HG02981 (cell line): Measurements from ENCODE around the gene IFNAR2.
A peak's percentile ranks its signal among the peaks of the same experiment; 100 is the strongest.
"Not testable (repeated sequence)": the region's sequence is repeated elsewhere in the genome, so short reads cannot be mapped to it uniquely, and the experiment has no call there.

Source experiments
- ATAC-seq: cut with Tn5 transposase; IDR thresholded peaks from one replicate; pipeline ENCODE4 v1.9.1; 2021; ENCODE audit warnings: mild to moderate bottlenecking, moderate library complexity; ENCODE audit not compliant: unreplicated experiment

IFNAR2 gene

DNA sequence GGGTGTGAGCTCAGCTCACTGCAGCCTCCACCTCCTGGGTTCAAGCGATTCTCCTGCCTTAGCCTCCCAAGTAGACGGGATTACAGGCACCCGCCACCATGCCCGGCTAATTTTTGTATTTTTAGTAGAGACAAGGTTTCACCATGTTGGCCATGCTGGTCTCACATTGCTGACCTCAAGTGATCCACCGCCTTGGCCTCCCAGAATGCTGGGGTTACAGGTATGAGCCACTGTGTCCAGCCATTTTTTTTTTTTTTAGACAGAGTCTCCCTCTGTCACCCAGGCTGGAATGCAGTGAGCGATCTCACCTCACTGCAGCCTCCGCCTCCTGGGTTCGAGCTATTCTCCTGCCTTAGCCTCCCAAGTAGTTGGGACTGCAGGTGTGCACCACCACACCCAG is 13.1 kb downstream of the IFNAR2 start:
- not testable (repeated sequence) for ATAC-seq

DNA sequence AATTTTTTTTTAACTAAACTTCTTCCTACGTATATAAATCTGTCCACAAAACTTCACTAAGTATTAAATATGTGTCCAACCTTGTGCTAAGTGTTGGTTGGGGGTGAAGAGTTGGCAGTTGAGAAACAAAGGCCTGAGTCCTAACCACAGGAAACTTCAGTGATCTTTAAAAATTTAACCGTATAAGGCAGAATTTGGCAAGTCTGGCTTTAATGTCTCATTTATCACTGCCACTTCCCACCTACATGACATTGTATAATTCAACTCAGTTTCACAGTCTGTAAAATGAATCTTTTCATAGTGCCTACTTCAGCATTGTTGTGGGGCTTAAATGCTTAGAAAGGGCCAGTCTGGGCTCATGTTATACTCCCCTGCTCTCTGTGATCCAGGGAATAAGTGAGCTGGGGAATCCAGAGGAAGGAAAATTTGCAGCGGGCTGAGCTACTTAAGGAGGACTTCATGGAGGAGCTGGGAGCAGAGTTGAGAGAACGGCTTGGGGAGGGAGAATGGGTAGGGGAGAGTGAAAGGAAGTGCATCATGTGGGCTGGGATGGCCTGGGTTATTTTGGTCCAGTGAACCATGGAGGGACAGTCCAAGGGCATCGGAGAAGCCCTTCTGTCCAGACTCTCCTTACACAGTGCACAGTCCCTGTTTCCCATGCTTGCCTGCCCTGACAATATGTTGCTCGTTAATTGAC is 14.5 kb downstream of the IFNAR2 start:
- ATAC-seq, result no peak

DNA sequence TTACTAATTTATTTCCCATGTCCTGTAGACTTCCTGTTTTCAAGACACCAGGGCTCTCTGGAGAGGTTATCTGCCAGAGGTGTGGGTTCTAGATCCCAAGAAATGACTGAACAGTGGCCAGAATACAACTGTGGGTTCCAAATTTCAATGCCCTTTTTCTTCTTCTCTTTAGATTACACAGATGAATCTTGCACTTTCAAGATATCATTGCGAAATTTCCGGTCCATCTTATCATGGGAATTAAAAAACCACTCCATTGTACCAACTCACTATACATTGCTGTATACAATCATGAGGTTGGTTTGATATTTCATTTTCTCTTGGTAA is 15.0 kb downstream of the IFNAR2 start:
- ATAC-seq, result no peak

DNA sequence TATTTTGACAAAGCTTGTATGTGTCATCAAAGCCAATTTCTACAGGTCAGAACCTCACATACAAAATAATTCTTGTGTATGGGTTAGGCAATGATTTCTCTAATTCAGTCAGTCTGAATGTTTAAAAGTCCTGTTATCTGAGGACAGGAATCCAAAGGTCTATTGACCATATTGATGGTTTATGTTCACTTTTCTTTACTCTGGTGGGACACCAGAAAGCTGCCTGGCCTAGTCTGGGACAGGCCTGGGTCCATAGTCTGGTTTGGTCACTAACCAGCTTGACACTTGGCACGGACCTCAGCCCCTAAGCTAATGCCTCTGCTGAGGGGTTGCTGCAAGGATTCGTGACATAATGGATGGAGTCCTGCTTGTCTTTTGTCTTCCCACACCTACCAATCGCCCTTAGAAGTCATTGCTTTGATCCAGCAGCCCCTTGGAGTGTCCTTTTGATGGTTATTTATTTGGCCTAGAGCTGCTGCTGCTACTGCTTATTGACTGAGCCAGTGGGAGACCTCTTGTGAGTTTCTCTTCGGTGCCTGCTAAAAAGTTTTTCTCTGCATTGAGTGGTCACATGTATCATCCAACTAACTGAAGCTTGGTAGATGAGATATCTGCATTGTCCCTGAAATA is 15.7 kb downstream of the IFNAR2 start:
- no peak for ATAC-seq

DNA sequence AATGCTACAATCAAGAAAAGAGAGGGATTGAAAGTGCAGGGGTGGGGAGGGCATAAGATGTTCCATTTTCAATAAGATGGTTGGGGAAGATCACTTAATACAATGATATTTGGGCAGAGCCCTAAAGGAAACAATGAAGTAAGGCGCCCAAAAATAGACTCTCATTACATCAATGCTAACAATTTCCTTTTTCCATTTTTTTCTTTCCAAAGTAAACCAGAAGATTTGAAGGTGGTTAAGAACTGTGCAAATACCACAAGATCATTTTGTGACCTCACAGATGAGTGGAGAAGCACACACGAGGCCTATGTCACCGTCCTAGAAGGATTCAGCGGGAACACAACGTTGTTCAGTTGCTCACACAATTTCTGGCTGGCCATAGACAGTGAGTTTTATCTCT is 16.8 kb downstream of the IFNAR2 start:
- no peak for ATAC-seq

DNA sequence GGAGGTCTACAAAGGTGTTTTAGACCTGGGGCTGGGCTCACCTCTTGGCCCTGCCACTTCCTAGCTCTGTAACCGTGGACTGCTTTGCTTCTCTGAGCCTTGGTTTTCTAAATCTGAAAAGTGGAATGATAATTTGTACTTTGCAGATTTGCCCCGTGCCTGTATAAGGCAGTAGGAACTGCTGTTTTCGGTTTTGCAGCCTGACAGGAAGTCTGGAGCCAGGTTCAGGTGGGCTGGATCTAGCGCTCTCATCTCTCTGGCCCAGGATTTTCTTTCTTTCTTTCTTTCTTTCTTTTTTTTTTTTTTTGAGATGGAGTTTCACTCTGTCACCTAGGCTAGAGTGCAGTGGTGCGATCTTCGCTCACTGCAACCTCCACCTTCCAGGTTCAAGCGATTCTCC is 17.2 kb downstream of the IFNAR2 start:
- no peak for ATAC-seq

DNA sequence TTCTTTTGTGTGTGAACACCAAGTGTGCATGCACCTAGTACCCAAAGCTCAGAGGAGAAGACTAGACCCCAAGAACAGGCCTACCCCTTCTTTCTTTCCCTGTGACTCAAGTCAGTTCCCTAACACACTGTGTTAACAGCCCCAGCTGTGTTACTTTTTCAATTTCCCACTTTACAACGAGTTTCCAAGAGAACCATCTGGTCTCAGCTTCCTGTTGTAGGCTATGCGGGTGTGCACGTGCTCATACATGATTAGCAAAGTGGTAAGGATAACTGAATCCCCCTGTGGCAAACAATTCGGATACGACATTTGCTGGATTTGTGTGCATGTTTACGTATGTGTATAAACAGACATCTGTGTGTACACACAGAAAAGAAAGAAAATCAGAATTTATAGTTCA is 17.9 kb downstream of the IFNAR2 start:
- ATAC-seq, result no peak

DNA sequence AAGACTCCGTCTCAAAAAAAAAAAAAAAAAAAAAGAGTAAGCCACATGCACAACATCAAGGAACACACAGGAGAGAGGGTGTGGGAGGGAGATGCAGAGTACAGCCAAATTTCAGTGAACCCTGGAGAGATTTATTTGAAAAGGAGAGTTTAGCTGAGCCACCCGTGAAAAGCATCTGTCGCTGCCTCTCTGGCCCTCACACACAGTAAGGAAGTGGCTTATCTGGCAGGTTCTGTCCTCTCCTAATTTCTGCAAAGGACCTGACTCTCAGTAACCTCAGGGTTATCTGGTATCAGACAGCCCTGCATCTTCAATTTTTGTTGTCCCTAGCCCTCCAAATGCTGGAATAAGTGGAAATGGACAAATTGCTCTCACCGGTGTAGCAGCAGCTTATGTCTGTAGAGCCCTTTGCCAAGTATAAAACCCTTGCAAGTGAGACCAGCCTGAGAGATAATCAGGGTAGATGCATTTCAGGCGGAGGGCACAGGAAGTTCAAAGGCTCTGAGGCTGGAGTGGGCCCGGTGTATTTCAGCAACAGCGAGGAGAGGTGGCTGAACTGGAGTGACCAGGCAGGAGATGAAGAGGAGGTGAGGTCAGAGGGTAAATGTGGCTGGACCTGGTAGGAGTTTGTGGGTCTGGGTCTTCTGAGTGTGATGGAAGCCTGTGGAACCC is 19.7 kb downstream of the IFNAR2 start:
- no peak for ATAC-seq

DNA sequence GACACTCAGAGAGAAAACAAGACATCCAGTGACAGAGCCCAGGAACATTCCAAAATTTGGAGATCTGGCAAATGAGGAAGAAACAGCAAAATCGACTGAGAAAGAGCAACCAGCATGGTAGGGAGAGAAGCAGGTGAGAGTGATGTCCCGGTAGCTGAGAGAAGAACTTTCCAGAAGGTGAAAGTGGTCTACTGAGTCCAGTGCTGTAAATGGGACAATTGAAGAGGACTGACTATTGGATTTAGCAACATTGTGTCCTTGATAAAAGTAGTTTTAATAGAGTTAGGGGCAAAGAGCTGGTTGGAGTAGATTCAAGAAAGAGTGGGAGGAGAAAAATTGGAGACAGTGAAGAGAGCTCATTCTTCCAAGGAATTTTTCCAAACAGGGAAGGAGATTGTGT is 21.4 kb downstream of the IFNAR2 start:
- ATAC-seq, result no peak

DNA sequence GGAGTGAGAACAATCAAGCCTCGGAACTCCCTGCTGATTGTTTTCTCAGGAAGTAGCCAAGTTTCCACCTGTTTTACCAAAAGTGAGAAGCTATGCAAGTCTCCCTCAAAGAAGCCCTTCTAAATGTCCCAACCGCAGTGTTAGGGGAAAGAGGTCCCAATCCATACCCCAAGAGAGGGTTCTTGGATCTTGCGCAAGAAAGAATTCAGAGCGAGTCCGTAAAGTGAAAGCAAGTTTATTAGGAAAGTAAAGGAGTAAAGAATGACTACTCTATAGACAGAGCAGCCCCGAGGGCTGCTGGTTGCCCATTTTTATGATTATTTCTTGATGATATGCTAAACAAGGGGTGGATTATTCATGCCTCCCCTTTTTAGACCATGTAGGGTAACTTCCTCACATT is 23.6 kb downstream of the IFNAR2 start:
- ATAC-seq, result not testable (repeated sequence)

DNA sequence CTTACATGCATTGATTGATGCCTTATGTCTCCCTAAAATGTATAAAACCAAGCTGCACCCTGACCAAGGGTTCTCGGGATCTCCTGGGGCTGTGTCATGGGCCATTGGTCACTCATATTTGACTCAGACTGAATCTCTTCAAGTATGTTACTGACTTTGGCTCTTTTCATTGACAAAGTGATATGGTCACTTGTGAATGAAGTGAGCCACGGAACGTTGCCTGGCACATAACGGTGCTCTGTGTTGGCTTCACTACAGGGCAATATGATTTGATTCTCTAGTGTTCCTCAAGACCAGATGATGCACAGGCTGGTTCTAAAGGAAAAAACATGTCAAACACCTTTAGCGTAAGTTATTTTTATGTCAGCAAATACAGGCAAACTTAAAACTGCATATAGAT is 25.0 kb downstream of the IFNAR2 start:
- ATAC-seq, result no peak

DNA sequence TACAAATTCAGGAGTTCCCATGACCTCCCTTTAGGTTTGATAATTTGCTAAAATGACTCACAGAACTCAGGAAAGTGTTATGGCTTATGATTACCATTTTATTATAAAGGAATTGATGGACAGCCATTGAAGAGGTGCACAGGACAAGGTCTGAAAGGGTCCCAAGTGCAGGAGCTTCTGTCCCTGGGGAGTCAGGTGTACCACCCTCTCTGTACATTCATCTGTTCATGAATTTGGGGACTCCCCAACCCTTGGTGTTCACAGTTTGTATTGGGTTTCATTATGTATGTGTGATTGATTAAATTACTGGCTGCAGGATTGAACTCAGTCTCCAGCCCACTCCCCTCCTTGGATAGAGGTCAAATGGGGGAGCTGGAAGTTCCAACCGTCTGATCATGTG is 25.7 kb downstream of the IFNAR2 start:
- no peak for ATAC-seq

DNA sequence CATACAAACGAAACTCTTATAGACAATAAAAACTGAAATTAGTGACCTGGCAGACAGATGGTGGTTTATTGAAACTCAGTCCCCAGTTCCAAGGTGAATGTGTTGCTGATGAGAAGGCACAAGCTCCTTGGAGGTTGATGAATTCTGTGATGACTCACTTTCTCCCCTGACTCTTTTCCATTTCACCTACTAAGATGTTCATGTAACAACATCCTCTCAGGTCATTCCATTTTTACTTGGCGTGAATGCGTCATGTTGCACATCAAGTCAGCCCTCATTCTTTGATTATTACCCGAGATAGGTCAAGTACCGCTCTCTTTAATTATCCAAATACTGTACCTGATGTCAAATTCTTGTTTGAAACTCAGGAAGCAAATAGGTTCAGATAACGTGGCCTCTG is 26.3 kb downstream of the IFNAR2 start:
- no peak for ATAC-seq

DNA sequence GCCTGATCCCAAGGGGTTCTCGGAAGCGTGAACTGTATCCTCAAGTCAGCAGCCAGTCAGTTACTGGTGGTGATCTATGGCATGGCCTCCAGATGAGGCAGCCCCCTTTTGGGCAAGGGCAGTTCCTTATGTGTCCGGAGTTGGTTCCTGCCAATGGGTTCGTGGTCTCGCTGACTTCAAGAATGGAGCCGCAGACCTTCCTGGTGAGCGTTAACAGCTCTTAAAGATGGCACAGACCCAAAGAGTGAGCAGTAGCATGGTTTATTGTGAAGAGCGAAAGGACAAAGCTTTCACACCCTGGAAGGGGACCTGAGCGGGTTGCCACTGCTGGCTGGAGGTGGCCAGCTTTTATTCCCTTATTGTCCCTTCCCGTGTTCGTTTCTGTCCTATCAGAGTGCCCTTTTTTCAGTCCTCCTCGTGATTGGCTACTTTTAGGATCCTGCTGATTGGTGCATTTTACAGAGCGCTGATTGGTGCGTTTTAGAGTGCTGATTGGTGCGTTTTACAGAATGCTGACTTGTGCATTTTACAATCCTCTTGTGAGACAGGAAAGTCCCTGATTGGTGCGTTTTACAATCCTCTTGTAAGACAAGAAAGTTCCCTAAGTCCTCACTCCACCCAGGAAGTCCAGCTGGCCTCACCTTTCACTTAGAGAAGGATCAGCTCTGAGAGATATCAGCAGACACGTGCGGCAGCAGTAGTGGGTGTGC is 27.5 kb downstream of the IFNAR2 start:
- no peak for ATAC-seq

DNA sequence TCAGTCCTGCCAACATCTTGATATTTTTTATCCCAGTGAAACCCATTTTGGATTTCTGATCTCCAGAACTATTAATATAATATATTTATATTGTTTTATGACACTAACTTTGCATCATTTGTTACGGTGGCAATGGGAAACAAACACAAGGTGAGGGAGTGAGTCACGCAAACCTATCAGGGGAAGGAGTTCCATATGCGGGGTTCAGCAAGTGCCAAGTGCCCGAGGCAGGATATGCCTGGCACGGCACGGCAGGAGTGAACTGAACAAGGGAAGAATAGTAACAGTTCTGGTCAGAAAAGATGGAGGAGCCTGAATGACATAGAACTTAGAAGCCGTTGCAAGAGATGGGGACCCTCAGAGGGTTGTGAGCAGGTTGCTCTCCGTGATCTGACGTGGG is 28.7 kb downstream of the IFNAR2 start:
- ATAC-seq, result no peak

DNA sequence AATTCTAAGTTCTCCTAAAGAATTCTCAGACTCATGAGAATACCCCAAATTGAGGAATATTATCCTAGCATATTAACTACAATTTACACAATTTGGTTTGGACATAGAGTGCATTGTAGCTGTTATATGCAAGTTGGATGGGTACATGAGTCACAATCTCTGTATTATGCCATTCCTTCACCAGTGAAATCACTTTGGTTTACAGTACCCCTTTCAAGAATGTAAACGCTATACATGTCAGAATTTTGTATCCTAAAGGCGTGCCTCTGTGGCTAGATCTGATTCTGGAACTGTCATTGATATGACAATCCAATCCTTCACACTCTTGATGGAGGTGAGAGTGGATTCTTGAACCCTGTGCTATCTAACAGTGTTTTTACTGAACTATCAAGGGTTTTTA is 29.7 kb downstream of the IFNAR2 start:
- ATAC-seq, result no peak

DNA sequence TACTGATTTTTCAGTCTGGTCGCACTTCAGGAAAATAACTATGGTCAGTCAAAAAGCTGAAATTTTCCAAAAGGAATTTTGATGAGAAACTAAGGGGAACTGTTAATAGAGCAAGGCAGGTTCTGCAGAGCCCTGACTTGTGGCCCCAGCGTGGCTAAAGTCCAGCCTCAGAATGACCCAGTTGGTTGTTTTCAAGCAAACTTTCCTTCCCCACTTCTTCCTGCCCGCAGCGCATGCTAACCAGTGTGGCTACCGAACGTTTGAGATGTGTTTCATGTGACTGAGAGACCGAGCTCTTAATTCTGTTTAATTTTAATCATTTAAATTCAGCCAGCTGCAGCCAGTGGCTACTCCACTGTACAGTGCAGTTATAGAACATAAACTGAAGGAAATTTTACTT is 30.3 kb downstream of the IFNAR2 start:
- ATAC-seq, result no peak

DNA sequence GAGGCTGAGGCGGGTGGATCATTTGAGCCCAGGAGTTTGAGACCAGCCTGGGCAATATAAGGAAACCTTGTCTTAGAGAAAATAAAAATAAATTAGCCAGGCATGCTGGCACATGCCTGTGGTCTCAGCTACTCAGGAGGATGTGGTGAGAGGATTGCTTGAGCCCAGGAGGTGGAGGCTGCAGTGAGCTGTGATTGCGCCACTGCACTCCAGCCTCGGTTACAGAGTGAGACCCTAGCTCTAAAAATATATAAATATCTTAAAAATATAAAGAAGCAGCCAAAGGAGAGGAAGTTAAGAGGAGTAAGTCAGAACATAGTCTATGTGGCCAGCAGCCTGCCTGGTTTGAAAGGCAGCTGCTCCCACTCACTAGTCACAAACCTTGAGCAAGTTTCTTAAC is 31.9 kb downstream of the IFNAR2 start:
- ATAC-seq, result no peak

DNA sequence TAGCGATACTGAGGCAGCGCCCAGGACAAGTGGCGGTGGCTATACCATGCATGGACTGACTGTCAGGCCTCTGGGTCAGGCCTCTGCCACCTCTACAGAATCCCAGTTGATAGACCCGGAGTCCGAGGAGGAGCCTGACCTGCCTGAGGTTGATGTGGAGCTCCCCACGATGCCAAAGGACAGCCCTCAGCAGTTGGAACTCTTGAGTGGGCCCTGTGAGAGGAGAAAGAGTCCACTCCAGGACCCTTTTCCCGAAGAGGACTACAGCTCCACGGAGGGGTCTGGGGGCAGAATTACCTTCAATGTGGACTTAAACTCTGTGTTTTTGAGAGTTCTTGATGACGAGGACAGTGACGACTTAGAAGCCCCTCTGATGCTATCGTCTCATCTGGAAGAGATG is 33.2 kb downstream of the IFNAR2 start:
- no peak for ATAC-seq

DNA sequence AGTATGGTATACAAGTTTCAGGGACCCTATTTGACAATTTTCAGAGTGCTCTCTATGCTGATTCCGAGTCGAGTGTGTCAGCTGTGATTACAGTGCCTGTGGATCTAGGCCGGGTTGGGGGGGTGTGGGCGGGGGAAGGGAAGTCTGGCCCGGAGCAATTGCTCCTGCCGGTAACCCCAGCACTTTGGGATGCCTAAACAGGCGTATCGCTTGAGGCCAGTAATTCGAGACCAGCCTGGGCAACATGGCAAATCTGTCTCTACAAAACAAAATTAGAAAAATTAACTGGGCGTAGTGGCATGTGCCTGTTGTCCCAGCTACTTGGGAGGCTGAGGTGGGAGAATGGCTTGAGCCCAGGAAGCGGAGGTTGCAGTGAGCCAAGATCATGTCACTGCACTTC is 34.8 kb downstream of the IFNAR2 start:
- ATAC-seq, result no peak

DNA sequence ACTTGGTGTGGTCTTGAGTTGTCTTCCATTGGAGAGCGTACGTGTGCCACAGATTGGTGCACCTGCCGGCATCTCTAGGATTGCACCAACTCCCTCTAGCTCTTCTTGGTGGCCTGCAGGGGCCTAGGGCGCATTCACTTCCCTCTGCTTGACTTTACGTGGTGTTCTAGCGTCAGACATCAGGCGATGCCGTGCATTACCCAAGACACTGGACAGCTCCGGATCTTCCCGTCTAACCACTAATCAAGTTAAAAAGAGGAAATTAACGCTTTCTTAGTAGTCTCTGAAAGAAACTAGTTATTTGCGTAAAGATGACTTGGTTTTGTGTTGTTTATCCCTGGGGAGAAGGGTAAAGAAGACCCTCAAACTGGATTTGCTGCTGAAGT is 35.9 kb downstream of the IFNAR2 start:
- peak; percentile 18 for ATAC-seq
